ENCODE measurements around the gene MTHFD2L.

MTHFD2L gene

GRCh38 chr4:74315376-74315775 is 157.5 kb downstream of the MTHFD2L start:
- no peak overlapping the region for H3K4me3 ChIP-seq (replicated peaks; ENCODE audit: low read depth, low read length)
- no peak for DNase-seq (ENCODE audit: extremely low read depth, low read depth)
- no peak for TF ChIP-seq CTCF (IDR thresholded peaks at IDR 0.05; ENCODE audit: low read depth, low read length, missing control alignments)

- no peak overlapping the region for H3K4me3 ChIP-seq (replicated peaks; ENCODE audit: low read depth, low read length)
- no peak for DNase-seq (ENCODE audit: extremely low read depth, low read depth)
- no peak for TF ChIP-seq CTCF (IDR thresholded peaks at IDR 0.05; ENCODE audit: low read depth, low read length, missing control alignments)
These were observed 158.5 kb downstream of the MTHFD2L start for GRCh38 chr4:74316397-74316796.

GRCh38 chr4:74317616-74318246 is 159.8 kb downstream of the MTHFD2L start:
- TF ChIP-seq CTCF (IDR thresholded peaks at IDR 0.05; ENCODE audit: low read depth, low read length, missing control alignments), result no peak
- H3K4me3 ChIP-seq (replicated peaks; ENCODE audit: low read depth, low read length), result no peak overlapping the region
- DNase-seq (ENCODE audit: extremely low read depth, low read depth), result no peak

GRCh38 chr4:74318276-74318675 is 160.4 kb downstream of the MTHFD2L start:
- no peak for DNase-seq (ENCODE audit: extremely low read depth, low read depth)
- no peak overlapping the region for H3K4me3 ChIP-seq (replicated peaks; ENCODE audit: low read depth, low read length)
- no peak for TF ChIP-seq CTCF (IDR thresholded peaks at IDR 0.05; ENCODE audit: low read depth, low read length, missing control alignments)

DNA sequence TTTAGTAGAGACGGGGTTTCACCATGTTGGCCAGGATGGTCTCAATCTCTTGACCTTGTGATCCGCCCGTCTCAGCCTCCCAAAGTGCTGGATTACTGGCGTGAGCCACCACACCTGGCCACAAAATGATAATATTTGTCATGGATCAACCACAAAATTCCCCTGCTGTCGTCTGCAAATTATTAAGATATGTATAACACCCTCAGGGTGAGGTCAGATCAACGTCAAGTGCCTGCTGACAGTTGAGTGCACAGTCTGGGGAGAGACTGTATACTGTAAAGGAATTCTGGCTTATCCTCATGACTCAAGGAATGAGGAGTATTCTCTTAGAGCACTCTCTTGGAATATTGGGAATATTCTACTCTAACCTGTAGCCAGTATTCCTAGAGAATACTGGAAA is 161.6 kb downstream of the MTHFD2L start:
- no peak for TF ChIP-seq CTCF (IDR thresholded peaks at IDR 0.05; ENCODE audit: low read depth, low read length, missing control alignments)
- DNase-seq (ENCODE audit: extremely low read depth, low read depth), result no peak
- no peak overlapping the region for H3K4me3 ChIP-seq (replicated peaks; ENCODE audit: low read depth, low read length)

- peak; percentile 44 for TF ChIP-seq CTCF (IDR thresholded peaks at IDR 0.05; ENCODE audit: low read depth, low read length, missing control alignments)
- H3K4me3 ChIP-seq (replicated peaks; ENCODE audit: low read depth, low read length), result no peak overlapping the region
- DNase-seq (ENCODE audit: extremely low read depth, low read depth), result peak; percentile 52
These were observed 162.7 kb downstream of the MTHFD2L start for GRCh38 chr4:74320559-74321118.

- no peak for TF ChIP-seq CTCF (IDR thresholded peaks at IDR 0.05; ENCODE audit: low read depth, low read length, missing control alignments)
- no peak overlapping the region for H3K4me3 ChIP-seq (replicated peaks; ENCODE audit: low read depth, low read length)
- DNase-seq (ENCODE audit: extremely low read depth, low read depth), result no peak
These were observed 164.4 kb downstream of the MTHFD2L start for GRCh38 chr4:74322301-74322700.

Data from HFF-Myc (cell line).